ENCODE measurements around the gene ZDHHC5.

ZDHHC5 gene

GRCh38 chr11:57698843-57699365 is 31.0 kb downstream of the ZDHHC5 start:
- H3K79me2 ChIP-seq (ENCODE audit: low read length) = no peaks in the 10 kb centered on the region
- DNase-seq = no peak
- no peaks in the 10 kb centered on the region for H3K9me2 ChIP-seq (replicated peaks; ENCODE audit: insufficient read depth, low read length)
- no peak overlapping the region for H3K4me3 ChIP-seq (ENCODE audit: low read length)
- no peak overlapping the region for H3K27ac ChIP-seq (ENCODE audit: low read length)
- TF ChIP-seq EZH2phosphoT487 (IDR thresholded peaks at IDR 0.05; ENCODE audit: low read length) = no peak
- no peak for TF ChIP-seq EZH2 (optimal IDR thresholded peaks at IDR 0.05; ENCODE audit: low read depth, low read length)
- TF ChIP-seq CTCF (IDR thresholded peaks at IDR 0.05; ENCODE audit: low read length) = no peak
- H3K4me1 ChIP-seq (ENCODE audit: low read length) = no peaks in the 10 kb centered on the region
- H3K27me3 ChIP-seq (replicated peaks; ENCODE audit: insufficient read depth, low read length) = no peaks in the 10 kb centered on the region
- H2AFZ ChIP-seq (ENCODE audit: low read length) = no peak overlapping the region
- H3K36me3 ChIP-seq (replicated peaks; ENCODE audit: insufficient read depth, low read length) = peaks cover 9% of the 10 kb centered on the region
- no peaks in the 10 kb centered on the region for H3K9me3 ChIP-seq (replicated peaks; ENCODE audit: insufficient read depth, low read length)
- H3K9ac ChIP-seq (ENCODE audit: low read length) = no peak overlapping the region
- H3K4me2 ChIP-seq (ENCODE audit: low read depth, low read length) = no peak overlapping the region
- H3F3A ChIP-seq (ENCODE audit: insufficient read depth, low read length) = no peaks in the 10 kb centered on the region
- no peaks in the 10 kb centered on the region for H4K20me1 ChIP-seq (ENCODE audit: insufficient read depth, low read length)

GRCh38 chr11:57699813-57700212 is 31.9 kb downstream of the ZDHHC5 start:
- Histone ChIP-seq H3K36me3 (replicated peaks; ENCODE audit: insufficient read depth, low read length) (peaks cover 5% of the 10 kb centered on the region; the same call in 1 of the 2 replicates), H3K4me3 (ENCODE audit: low read length) (no peak overlapping the region), H3K27ac (ENCODE audit: low read length) (no peak overlapping the region)

GRCh38 chr11:57700425-57700824 is 32.5 kb downstream of the ZDHHC5 start:
- Histone ChIP-seq H2AFZ (ENCODE audit: low read length) (no peak overlapping the region), H3K27ac (ENCODE audit: low read length) (no peak overlapping the region), H3K36me3 (replicated peaks; ENCODE audit: insufficient read depth, low read length) (peaks cover 5% of the 10 kb centered on the region; the same call in 1 of the 2 replicates), H3K27me3 (replicated peaks; ENCODE audit: insufficient read depth, low read length) (no peaks in the 10 kb centered on the region), H3K4me2 (ENCODE audit: low read depth, low read length) (no peak overlapping the region), H3F3A (ENCODE audit: insufficient read depth, low read length) (no peaks in the 10 kb centered on the region), H3K9me2 (replicated peaks; ENCODE audit: insufficient read depth, low read length) (no peaks in the 10 kb centered on the region), H3K79me2 (ENCODE audit: low read length) (no peaks in the 10 kb centered on the region), H3K9me3 (replicated peaks; ENCODE audit: insufficient read depth, low read length) (no peaks in the 10 kb centered on the region), H3K4me1 (ENCODE audit: low read length) (no peaks in the 10 kb centered on the region), H4K20me1 (ENCODE audit: insufficient read depth, low read length) (no peaks in the 10 kb centered on the region), H3K4me3 (ENCODE audit: low read length) (no peak overlapping the region), H3K9ac (ENCODE audit: low read length) (no peak overlapping the region)
- DNase-seq = no peak
- TF ChIP-seq EZH2phosphoT487 (IDR thresholded peaks at IDR 0.05; ENCODE audit: low read length) = no peak
- TF ChIP-seq EZH2 (optimal IDR thresholded peaks at IDR 0.05; ENCODE audit: low read depth, low read length) = no peak
- TF ChIP-seq CTCF (IDR thresholded peaks at IDR 0.05; ENCODE audit: low read length) = no peak

More at GRCh38 chr11:57699813-57700212, 31.9 kb downstream of the ZDHHC5 start:
- H4K20me1 ChIP-seq (ENCODE audit: insufficient read depth, low read length) = no peaks in the 10 kb centered on the region
- H3K27me3 ChIP-seq (replicated peaks; ENCODE audit: insufficient read depth, low read length) = no peaks in the 10 kb centered on the region
- no peaks in the 10 kb centered on the region for H3K9me3 ChIP-seq (replicated peaks; ENCODE audit: insufficient read depth, low read length)
- TF ChIP-seq EZH2phosphoT487 (IDR thresholded peaks at IDR 0.05; ENCODE audit: low read length) (no peak), CTCF (IDR thresholded peaks at IDR 0.05; ENCODE audit: low read length) (no peak), EZH2 (optimal IDR thresholded peaks at IDR 0.05; ENCODE audit: low read depth, low read length) (no peak)
- no peaks in the 10 kb centered on the region for H3K79me2 ChIP-seq (ENCODE audit: low read length)
- H3K4me1 ChIP-seq (ENCODE audit: low read length) = no peaks in the 10 kb centered on the region
- H3K9ac ChIP-seq (ENCODE audit: low read length) = no peak overlapping the region
- DNase-seq = no peak
- no peaks in the 10 kb centered on the region for H3F3A ChIP-seq (ENCODE audit: insufficient read depth, low read length)
- no peak overlapping the region for H2AFZ ChIP-seq (ENCODE audit: low read length)
- no peaks in the 10 kb centered on the region for H3K9me2 ChIP-seq (replicated peaks; ENCODE audit: insufficient read depth, low read length)
- H3K4me2 ChIP-seq (ENCODE audit: low read depth, low read length) = no peak overlapping the region

Measured in MM.1S (cell line).